ENCODE measurements around the gene ZNF580.

ZNF580 gene

GRCh38 chr19:55618426-55618825 is 22.4 kb upstream of the ZNF580 start:
- no peak overlapping the region for H4K91ac ChIP-seq (ENCODE audit: low read depth, low read length, poor library complexity)
- no peak overlapping the region for H3K4me3 ChIP-seq (ENCODE audit: low read length in 2 of 2)
- no peak overlapping the region for H2AK5ac ChIP-seq (ENCODE audit: low read depth, low read length)
- peaks cover 0 to 4% of the 10 kb centered on the region in 2 donors for H3K9me3 ChIP-seq (replicated peaks in 1 of 2; ENCODE audit: control insufficient read depth in 2 of 2, insufficient read depth in 1 of 2, low read depth in 1 of 2, low read length in 2 of 2)
- no peak overlapping the region for H2BK5ac ChIP-seq (ENCODE audit: low read length)
- H2BK12ac ChIP-seq (ENCODE audit: low read length) = no peak overlapping the region
- H3K4ac ChIP-seq (ENCODE audit: low read length) = no peak overlapping the region
- no peak overlapping the region for H2BK15ac ChIP-seq (ENCODE audit: low read length)
- no peak overlapping the region for H3K27ac ChIP-seq (replicated peaks; ENCODE audit: low read length)
- no CpG with 5 or more reads among the region's 7 CpGs for WGBS, 2 donors (ENCODE audit: extremely low coverage in 2 of 2, insufficient read length in 2 of 2, insufficient replicate concordance in 1 of 2)
- H2BK120ac ChIP-seq (ENCODE audit: low read depth, low read length) = no peak overlapping the region
- H3K79me1 ChIP-seq (ENCODE audit: low read depth, low read length) = peaks cover 11% of the 10 kb centered on the region
- no peak overlapping the region for H3K14ac ChIP-seq (ENCODE audit: low read length)
- DNase-seq (ENCODE audit: low spot score) = no peak
- no peak overlapping the region for H3K18ac ChIP-seq (ENCODE audit: low read length)
- no peak overlapping the region for H4K8ac ChIP-seq (ENCODE audit: low read depth, low read length)
- no peak overlapping the region for H3K23ac ChIP-seq (ENCODE audit: low read depth, low read length, poor library complexity)
- H3K27me3 ChIP-seq (ENCODE audit: control insufficient read depth in 3 of 3, insufficient read depth in 3 of 3, low read depth in 1 of 3, low read length in 3 of 3) = no peaks in the 10 kb centered on the region
- no peak overlapping the region for H3K4me2 ChIP-seq (ENCODE audit: insufficient read depth, low read length, poor library complexity, severe bottlenecking)
- H2AFZ ChIP-seq (ENCODE audit: low read length) = no peak overlapping the region
- peaks cover 38 to 61% of the 10 kb centered on the region in 2 donors for H3K36me3 ChIP-seq (replicated peaks in 1 of 2; ENCODE audit: control insufficient read depth in 2 of 2, insufficient read depth in 2 of 2, low read length in 2 of 2)
- no peak overlapping the region for H3K9ac ChIP-seq (ENCODE audit: low read depth, low read length, poor library complexity)
- no peaks in the 10 kb centered on the region for H3K4me1 ChIP-seq (ENCODE audit: control insufficient read depth in 2 of 2, insufficient read depth in 1 of 2, low read depth in 1 of 2, low read length in 2 of 2)

- no peak for DNase-seq (ENCODE audit: low spot score)
- no peak overlapping the region for H2BK5ac ChIP-seq (ENCODE audit: low read length)
Observed at GRCh38 chr19:55619286-55619685, 21.5 kb upstream of the ZNF580 start.

GRCh38 chr19:55620410-55621204 is 20.2 kb upstream of the ZNF580 start:
- Histone ChIP-seq H3K4me2 (ENCODE audit: insufficient read depth, low read length, poor library complexity, severe bottlenecking) (no peak overlapping the region), H3K4me1 (ENCODE audit: control insufficient read depth in 2 of 2, insufficient read depth in 1 of 2, low read depth in 1 of 2, low read length in 2 of 2) (peaks cover 0 to 6% of the 10 kb centered on the region in 2 donors), H2BK5ac (ENCODE audit: low read length) (no peak overlapping the region), H4K91ac (ENCODE audit: low read depth, low read length, poor library complexity) (no peak overlapping the region), H3K79me1 (ENCODE audit: low read depth, low read length) (peaks cover 4% of the 10 kb centered on the region), H3K23ac (ENCODE audit: low read depth, low read length, poor library complexity) (no peak overlapping the region), H2BK15ac (ENCODE audit: low read length) (no peak overlapping the region), H3K27me3 (ENCODE audit: control insufficient read depth in 3 of 3, insufficient read depth in 3 of 3, low read depth in 1 of 3, low read length in 3 of 3) (no peaks in the 10 kb centered on the region), H3K9me3 (replicated peaks in 1 of 2; ENCODE audit: control insufficient read depth in 2 of 2, insufficient read depth in 1 of 2, low read depth in 1 of 2, low read length in 2 of 2) (no peaks in the 10 kb centered on the region), H3K36me3 (replicated peaks in 1 of 2; ENCODE audit: control insufficient read depth in 2 of 2, insufficient read depth in 2 of 2, low read length in 2 of 2) (peaks cover 30 to 52% of the 10 kb centered on the region in 2 donors), H3K4ac (ENCODE audit: low read length) (no peak overlapping the region), H3K18ac (ENCODE audit: low read length) (no peak overlapping the region), H2AK5ac (ENCODE audit: low read depth, low read length) (no peak overlapping the region), H3K9ac (ENCODE audit: low read depth, low read length, poor library complexity) (no peak overlapping the region), H2AFZ (ENCODE audit: low read length) (no peak overlapping the region), H4K8ac (ENCODE audit: low read depth, low read length) (peak overlapping the region; percentile 31), H3K14ac (ENCODE audit: low read length) (no peak overlapping the region), H2BK120ac (ENCODE audit: low read depth, low read length) (no peak overlapping the region), H2BK12ac (ENCODE audit: low read length) (no peak overlapping the region), H3K27ac (replicated peaks; ENCODE audit: low read length) (no peak overlapping the region), H3K4me3 (ENCODE audit: low read length in 2 of 2) (no peak overlapping the region)
- DNase-seq (ENCODE audit: low spot score) = no peak
- no CpG with 5 or more reads among the region's 12 CpGs for WGBS, 2 donors (ENCODE audit: extremely low coverage in 2 of 2, insufficient read length in 2 of 2, insufficient replicate concordance in 1 of 2)

More at GRCh38 chr19:55619286-55619685, 21.5 kb upstream of the ZNF580 start:
- Histone ChIP-seq H3K23ac (ENCODE audit: low read depth, low read length, poor library complexity) (no peak overlapping the region), H3K36me3 (replicated peaks in 1 of 2; ENCODE audit: control insufficient read depth in 2 of 2, insufficient read depth in 2 of 2, low read length in 2 of 2) (peaks cover 38 to 61% of the 10 kb centered on the region in 2 donors), H2AK5ac (ENCODE audit: low read depth, low read length) (no peak overlapping the region), H3K4ac (ENCODE audit: low read length) (no peak overlapping the region), H3K4me2 (ENCODE audit: insufficient read depth, low read length, poor library complexity, severe bottlenecking) (no peak overlapping the region), H3K9ac (ENCODE audit: low read depth, low read length, poor library complexity) (no peak overlapping the region), H3K14ac (ENCODE audit: low read length) (no peak overlapping the region), H3K9me3 (replicated peaks in 1 of 2; ENCODE audit: control insufficient read depth in 2 of 2, insufficient read depth in 1 of 2, low read depth in 1 of 2, low read length in 2 of 2) (peaks cover 0 to 4% of the 10 kb centered on the region in 2 donors), H2BK15ac (ENCODE audit: low read length) (no peak overlapping the region), H4K91ac (ENCODE audit: low read depth, low read length, poor library complexity) (no peak overlapping the region), H2BK120ac (ENCODE audit: low read depth, low read length) (no peak overlapping the region), H3K18ac (ENCODE audit: low read length) (no peak overlapping the region), H3K27ac (replicated peaks; ENCODE audit: low read length) (no peak overlapping the region), H3K79me1 (ENCODE audit: low read depth, low read length) (peaks cover 11% of the 10 kb centered on the region), H3K4me3 (ENCODE audit: low read length in 2 of 2) (no peak overlapping the region), H4K8ac (ENCODE audit: low read depth, low read length) (no peak overlapping the region), H2AFZ (ENCODE audit: low read length) (no peak overlapping the region), H3K27me3 (ENCODE audit: control insufficient read depth in 3 of 3, insufficient read depth in 3 of 3, low read depth in 1 of 3, low read length in 3 of 3) (no peaks in the 10 kb centered on the region), H3K4me1 (ENCODE audit: control insufficient read depth in 2 of 2, insufficient read depth in 1 of 2, low read depth in 1 of 2, low read length in 2 of 2) (peaks cover 0 to 2% of the 10 kb centered on the region in 2 donors), H2BK12ac (ENCODE audit: low read length) (no peak overlapping the region)
- no CpG with 5 or more reads among the region's 3 CpGs for WGBS, 2 donors (ENCODE audit: extremely low coverage in 2 of 2, insufficient read length in 2 of 2, insufficient replicate concordance in 1 of 2)

GRCh38 chr19:55621205-55621672 is 19.6 kb upstream of the ZNF580 start:
- H3K23ac ChIP-seq (ENCODE audit: low read depth, low read length, poor library complexity) = peak overlapping the region; percentile 1
- no peak overlapping the region for H3K27ac ChIP-seq (replicated peaks; ENCODE audit: low read length)
- H4K8ac ChIP-seq (ENCODE audit: low read depth, low read length) = no peak overlapping the region
- no peak overlapping the region for H3K9ac ChIP-seq (ENCODE audit: low read depth, low read length, poor library complexity)
- H2BK15ac ChIP-seq (ENCODE audit: low read length) = no peak overlapping the region
- H2AFZ ChIP-seq (ENCODE audit: low read length) = no peak overlapping the region
- no peaks in the 10 kb centered on the region for H3K27me3 ChIP-seq (ENCODE audit: control insufficient read depth in 3 of 3, insufficient read depth in 3 of 3, low read depth in 1 of 3, low read length in 3 of 3)
- H3K14ac ChIP-seq (ENCODE audit: low read length) = no peak overlapping the region
- no peaks in the 10 kb centered on the region for H3K9me3 ChIP-seq (replicated peaks in 1 of 2; ENCODE audit: control insufficient read depth in 2 of 2, insufficient read depth in 1 of 2, low read depth in 1 of 2, low read length in 2 of 2)
- H3K18ac ChIP-seq (ENCODE audit: low read length) = no peak overlapping the region
- no peak for DNase-seq (ENCODE audit: low spot score)
- H2BK12ac ChIP-seq (ENCODE audit: low read length) = no peak overlapping the region
- no peaks in the 10 kb centered on the region for H3K79me1 ChIP-seq (ENCODE audit: low read depth, low read length)
- no CpG with 5 or more reads among the region's 9 CpGs for WGBS, 2 donors (ENCODE audit: extremely low coverage in 2 of 2, insufficient read length in 2 of 2, insufficient replicate concordance in 1 of 2)
- no peak overlapping the region for H3K4ac ChIP-seq (ENCODE audit: low read length)
- H3K4me1 ChIP-seq (ENCODE audit: control insufficient read depth in 2 of 2, insufficient read depth in 1 of 2, low read depth in 1 of 2, low read length in 2 of 2) = peaks cover 0 to 6% of the 10 kb centered on the region in 2 donors
- H3K4me3 ChIP-seq (ENCODE audit: low read length in 2 of 2) = no peak overlapping the region
- no peak overlapping the region for H3K4me2 ChIP-seq (ENCODE audit: insufficient read depth, low read length, poor library complexity, severe bottlenecking)
- no peak overlapping the region for H2BK5ac ChIP-seq (ENCODE audit: low read length)
- no peak overlapping the region for H4K91ac ChIP-seq (ENCODE audit: low read depth, low read length, poor library complexity)
- H2BK120ac ChIP-seq (ENCODE audit: low read depth, low read length) = no peak overlapping the region
- H3K36me3 ChIP-seq (replicated peaks in 1 of 2; ENCODE audit: control insufficient read depth in 2 of 2, insufficient read depth in 2 of 2, low read length in 2 of 2) = peaks cover 25 to 47% of the 10 kb centered on the region in 2 donors
- H2AK5ac ChIP-seq (ENCODE audit: low read depth, low read length) = no peak overlapping the region
